CD4-positive, alpha-beta T cell treated with Interferon alpha-2 for 1 hour (primary cell): ENCODE data around the gene SPOCK1.

Source experiments
- DNase-seq, 2 donors: peaks; one replicate each; pipeline ENCODE4 v3.0.0-alpha.2; 2020 to 2022

SPOCK1 gene

GRCh38 chr5:137290373-137290772 lies 208.8 kb downstream of the SPOCK1 start:
- no peak for DNase-seq

- DNase-seq: no peak
These were observed 209.3 kb downstream of the SPOCK1 start for GRCh38 chr5:137289856-137290255.

GRCh38 chr5:137287569-137287968 lies 211.6 kb downstream of the SPOCK1 start:
- DNase-seq: no peak

- DNase-seq: no peak
These were observed 213.0 kb downstream of the SPOCK1 start for GRCh38 chr5:137286025-137286610.

GRCh38 chr5:137283801-137284200 lies 215.3 kb downstream of the SPOCK1 start:
- DNase-seq: no peak

- no peak for DNase-seq
These were observed 216.9 kb downstream of the SPOCK1 start for GRCh38 chr5:137282216-137282615.

- DNase-seq: no peak
These were observed 217.9 kb downstream of the SPOCK1 start for GRCh38 chr5:137281201-137281600.

- DNase-seq: no peak
These were observed 218.5 kb downstream of the SPOCK1 start for GRCh38 chr5:137280656-137281055.

- no peak for DNase-seq
These were observed 219.4 kb downstream of the SPOCK1 start for GRCh38 chr5:137279521-137280231.

- DNase-seq: no peak
These were observed 220.7 kb downstream of the SPOCK1 start for GRCh38 chr5:137278476-137278875.

GRCh38 chr5:137275083-137275482 lies 224.0 kb downstream of the SPOCK1 start:
- DNase-seq: no peak

GRCh38 chr5:137273511-137273910 lies 225.6 kb downstream of the SPOCK1 start:
- no peak for DNase-seq

GRCh38 chr5:137272831-137273230 lies 226.3 kb downstream of the SPOCK1 start:
- no peak for DNase-seq

- DNase-seq: no peak
These were observed 229.2 kb downstream of the SPOCK1 start for GRCh38 chr5:137269946-137270345.

GRCh38 chr5:137269274-137269673 lies 229.9 kb downstream of the SPOCK1 start:
- no peak for DNase-seq

- DNase-seq: no peak
These were observed 230.5 kb downstream of the SPOCK1 start for GRCh38 chr5:137268646-137269045.

GRCh38 chr5:137266186-137266585 lies 232.9 kb downstream of the SPOCK1 start:
- DNase-seq: no peak

- no peak for DNase-seq
These were observed 233.7 kb downstream of the SPOCK1 start for GRCh38 chr5:137265457-137265856.

GRCh38 chr5:137264573-137264972 lies 234.6 kb downstream of the SPOCK1 start:
- DNase-seq: no peak

- no peak for DNase-seq
These were observed 235.1 kb downstream of the SPOCK1 start for GRCh38 chr5:137264041-137264440.

GRCh38 chr5:137263371-137264005 lies 235.6 kb downstream of the SPOCK1 start:
- DNase-seq: no peak

- DNase-seq: no peak
These were observed 236.3 kb downstream of the SPOCK1 start for GRCh38 chr5:137262818-137263217.

GRCh38 chr5:137260820-137261695 lies 238.1 kb downstream of the SPOCK1 start:
- DNase-seq: no peak
